H1 (cell line): ENCODE data around the gene SPINT1. TPM values are rescaled to one million over a fixed set of nuclear protein-coding genes. Genes with fewer than 3 reads are reported as not detected.

ENCODE experiments used
- CTCF ChIA-PET: fragments of 300-600 bp; sonication (Branson Sonifier 250); formaldehyde crosslinking; loops from one replicate; lab custom pipeline; 2021; ENCODE audit not compliant: partially characterized antibody; lab: Charles Lee
- POLR2A ChIA-PET: fragments of 300-600 bp; sonication (Branson Sonifier 250); formaldehyde crosslinking; loops from one replicate; lab custom pipeline; 2021; ENCODE audit warnings: inconsistent platforms; ENCODE audit not compliant: partially characterized antibody; lab: Charles Lee
- DNase-seq, 2 experiments: peaks; one replicate each; pipeline versions ENCODE4 v3.0.0 to v3.0.0-alpha.2; 2010 to 2022; ENCODE audit warnings: low spot score in 2 of 2, low read depth in 1 of 2, mixed read lengths in 1 of 2
- FAIRE-seq: peaks from 2 replicates; lab custom pipeline; 2011; peaks lifted over from hg19 to GRCh38; lab: Jason Lieb, UNC
- H2AFZ ChIP-seq: 2 replicates; pipeline ENCODE4 v1.8.1; 2012; ENCODE audit warnings: low read length, inconsistent platforms
- H2AK5ac ChIP-seq: 2 replicates; pipeline ENCODE4 v1.6.1; 2013; ENCODE audit warnings: low read depth, low read length
- H2BK120ac ChIP-seq: replicated peaks from 2 replicates; pipeline ENCODE3; 2013; ENCODE audit warnings: low read depth, low read length, inconsistent platforms
- H2BK12ac ChIP-seq: 2 replicates; pipeline ENCODE4 v1.6.1; 2013; ENCODE audit warnings: low read depth, low read length
- H2BK15ac ChIP-seq: 2 replicates; pipeline ENCODE4 v1.6.1; 2013; ENCODE audit warnings: low read length
- H2BK20ac ChIP-seq: 2 replicates; pipeline ENCODE4 v1.6.1; 2013; ENCODE audit warnings: low read length
- H2BK5ac ChIP-seq: 2 replicates; pipeline ENCODE4 v1.6.1; 2013; ENCODE audit warnings: low read depth, low read length
- H3K14ac ChIP-seq: 2 replicates; pipeline ENCODE4 v1.6.1; 2013; ENCODE audit warnings: inconsistent platforms; ENCODE audit not compliant: insufficient read length
- H3K18ac ChIP-seq: 2 replicates; pipeline ENCODE4 v1.6.1; 2013; ENCODE audit warnings: low read length; ENCODE audit errors: extremely low read depth
- H3K23ac ChIP-seq: 2 replicates; pipeline ENCODE4 v1.6.1; 2013; ENCODE audit warnings: inconsistent platforms; ENCODE audit not compliant: insufficient read length
- H3K23me2 ChIP-seq: 2 replicates; pipeline ENCODE4 v1.6.1; 2013; ENCODE audit warnings: low read depth, low read length
- H3K27ac ChIP-seq: 2 replicates; pipeline ENCODE4 v1.6.1; 2011; ENCODE audit warnings: low read depth, low read length, inconsistent platforms
- H3K27me3 ChIP-seq, 4 experiments: replicated peaks in 1 of 4; 1 replicate in 1 of 4; 2 replicates in 3 of 4; pipeline versions ENCODE4 v1.6.1 to v1.8.1; 2011 to 2013; ENCODE audit warnings: low read length in 3 of 4, mild to moderate bottlenecking in 3 of 4, inconsistent platforms in 2 of 4, mixed read lengths in 2 of 4, moderate library complexity in 1 of 4; ENCODE audit not compliant: control insufficient read depth in 3 of 4, insufficient read depth in 3 of 4; ENCODE audit errors: extremely low read depth in 1 of 4
- H3K36me3 ChIP-seq, 4 experiments: 2 replicates each; pipeline versions ENCODE4 v1.6.1 to v1.8.1; 2011 to 2013; ENCODE audit warnings: mild to moderate bottlenecking in 4 of 4, low read length in 3 of 4, moderate library complexity in 2 of 4, control low read depth in 1 of 4, inconsistent platforms in 1 of 4; ENCODE audit not compliant: insufficient read depth in 4 of 4, control insufficient read depth in 2 of 4
- H3K4ac ChIP-seq: replicated peaks from 2 replicates; pipeline ENCODE3; 2013; ENCODE audit warnings: low read length, low read depth, mixed read lengths, inconsistent platforms; ENCODE audit not compliant: insufficient read length
- H3K4me1 ChIP-seq, 4 experiments: replicated peaks in 1 of 4; 1 replicate in 1 of 4; 2 replicates in 3 of 4; pipeline versions ENCODE4 v1.6.1 to v1.8.1; 2011 to 2013; ENCODE audit warnings: low read length in 3 of 4, inconsistent platforms in 2 of 4, mixed read lengths in 1 of 4; ENCODE audit not compliant: insufficient read depth in 4 of 4, control insufficient read depth in 3 of 4
- H3K4me2 ChIP-seq, 2 experiments: 2 replicates each; pipeline versions ENCODE4 v1.6.1 to v1.8.1; 2011 to 2013; ENCODE audit warnings: low read depth in 2 of 2, low read length in 2 of 2, control low read depth in 1 of 2, inconsistent platforms in 1 of 2, mild to moderate bottlenecking in 1 of 2; ENCODE audit not compliant: insufficient read depth in 1 of 2
- H3K4me3 ChIP-seq, 4 experiments: fragments of 200-600, 300-600 bp in 1 of 4; sonication (generic), shearing (Covaris generic), sonication (Bioruptor Twin) in 1 of 4; 2 replicates each; pipeline versions ENCODE4 v1.5.1 to v1.8.1; 2011 to 2016; ENCODE audit warnings: low read length in 4 of 4, low read depth in 3 of 4, control low read depth in 2 of 4, inconsistent platforms in 2 of 4, mild to moderate bottlenecking in 2 of 4, mixed read lengths in 1 of 4, moderate library complexity in 1 of 4; ENCODE audit not compliant: insufficient read depth in 2 of 4; ENCODE audit errors: extremely low read depth in 1 of 4
- H3K56ac ChIP-seq: replicated peaks from 2 replicates; pipeline ENCODE3; 2013; ENCODE audit warnings: low read depth, mild to moderate bottlenecking, mixed read lengths, low read length, inconsistent platforms; ENCODE audit not compliant: insufficient read length
- H3K79me1 ChIP-seq: 2 replicates; pipeline ENCODE4 v1.6.1; 2013; ENCODE audit warnings: low read depth, low read length, control low read depth
- H3K79me2 ChIP-seq, 2 experiments: 2 replicates each; pipeline versions ENCODE4 v1.6.1 to v1.8.1; 2012 to 2013; ENCODE audit warnings: low read length in 2 of 2, mild to moderate bottlenecking in 2 of 2, inconsistent platforms in 1 of 2; ENCODE audit not compliant: insufficient read depth in 2 of 2, control insufficient read depth in 1 of 2
- H3K9ac ChIP-seq, 4 experiments: replicated peaks in 1 of 4; 1 replicate in 1 of 4; 2 replicates in 3 of 4; pipeline versions ENCODE4 v1.6.1 to v1.8.1; 2011 to 2013; ENCODE audit warnings: low read depth in 3 of 4, low read length in 3 of 4, control low read depth in 2 of 4, mild to moderate bottlenecking in 2 of 4, moderate library complexity in 2 of 4, inconsistent platforms in 1 of 4; ENCODE audit errors: extremely low read depth in 1 of 4
- H3K9me3 ChIP-seq, 2 experiments: 2 replicates each; pipeline versions ENCODE4 v1.6.1 to v1.8.1; 2012 to 2013; ENCODE audit warnings: mild to moderate bottlenecking in 2 of 2, moderate library complexity in 2 of 2, control low read depth in 1 of 2, inconsistent platforms in 1 of 2, low read depth in 1 of 2, low read length in 1 of 2, mixed read lengths in 1 of 2; ENCODE audit not compliant: insufficient read depth in 2 of 2
- H4K20me1 ChIP-seq, 2 experiments: replicated peaks in 1 of 2; 2 replicates each; pipeline versions ENCODE3 to v1.8.1; 2011 to 2013; ENCODE audit warnings: inconsistent platforms in 2 of 2, low read length in 2 of 2, mild to moderate bottlenecking in 1 of 2; ENCODE audit not compliant: insufficient read depth in 2 of 2, control insufficient read depth in 1 of 2
- H4K5ac ChIP-seq: 2 replicates; pipeline ENCODE4 v1.6.1; 2013; ENCODE audit warnings: low read length, low read depth, mixed read lengths, inconsistent platforms; ENCODE audit not compliant: insufficient read length
- H4K8ac ChIP-seq: 2 replicates; pipeline ENCODE4 v1.8.0; 2013; ENCODE audit warnings: mild to moderate bottlenecking, moderate library complexity, low read length, inconsistent platforms; ENCODE audit not compliant: insufficient read depth; ENCODE audit errors: extremely low read depth
- H4K91ac ChIP-seq: replicated peaks from 2 replicates; pipeline ENCODE3; 2013; ENCODE audit warnings: low read length, mixed read lengths, inconsistent platforms; ENCODE audit not compliant: insufficient read length
- HDAC2 ChIP-seq, 2 experiments: fragments of 300-600 bp in 1 of 2; sonication (generic) in 1 of 2; IDR thresholded peaks; 2 replicates each; pipeline ENCODE4 v1.6.1; 2011 to 2012; ENCODE audit warnings: low read depth in 2 of 2, low read length in 2 of 2, mild to moderate bottlenecking in 2 of 2, moderate library complexity in 2 of 2, borderline replicate concordance in 1 of 2, inconsistent platforms in 1 of 2
- SRF ChIP-seq: IDR thresholded peaks from 2 replicates; pipeline ENCODE4 v1.6.1; 2011; ENCODE audit warnings: mild to moderate bottlenecking, low read depth, low read length, moderate library complexity
- TCF12 ChIP-seq: IDR thresholded peaks from 2 replicates; pipeline ENCODE4 v1.6.1; 2011; ENCODE audit warnings: low read depth, mild to moderate bottlenecking, low read length
- WGBS, 2 experiments: shearing (Covaris generic) in 1 of 2; methylation state at CpG; one replicate each; pipeline versions ENCODE4 v1.1.6 to v1.1.7; 2013 to 2015; ENCODE audit warnings: low lambda C conversion rate in 2 of 2, mixed read lengths in 2 of 2, inconsistent platforms in 1 of 2, low coverage in 1 of 2, missing lambda C conversion rate in 1 of 2; ENCODE audit not compliant: insufficient replicate concordance in 2 of 2, insufficient coverage in 1 of 2, insufficient read length in 1 of 2; ENCODE audit errors: extremely low coverage in 1 of 2, missing lambda C conversion rate in 1 of 2; 5-methylcytosine and 5-hydroxymethylcytosine counted together
- polyA plus RNA-seq, 7 experiments: library from polyadenylated mRNA; depleted of rRNA in 3 of 7; stranded (reverse) in 5 of 7; unstranded in 2 of 7; fragments of >200 nt in 5 of 7; fragments of 200-250 nt in 2 of 7; gene quantifications; 1 replicate in 5 of 7; 2 replicates in 1 of 7; 4 replicates in 1 of 7; pipeline versions ENCODE4 v1.2.1 to v1.2.3, GENCODE V29; 2011 to 2013; ENCODE audit warnings: missing spikeins in 2 of 7, mixed read lengths in 2 of 7
- total RNA-seq: library from RNA; stranded (reverse); fragmentation: NEBNext Ultra II Directional; extraction: Animal tissue kit (Norgen Biotek cat#: 25700); gene quantifications from 2 replicates; pipeline ENCODE4 v1.2.1, GENCODE V29; 2021

SPINT1 gene
- total and polyA plus RNA-seq, 2 of the 8 experiments (the other 6 are each of a cell fraction or from before 2014, with no cell fraction given), result 117 to 155 TPM

GRCh38 chr15:40879609-40880008, 35.8 kb downstream of the SPINT1 start:
- 92% methylated on average over 6 of the region's 6 CpGs; no CpG with 5 or more reads in 1 of the 2 experiments for WGBS, 2 experiments
- TF ChIP-seq HDAC2 (IDR thresholded peaks at IDR 0.05; ENCODE audit: borderline replicate concordance in 1 of 2, low read depth in 2 of 2, low read length in 2 of 2), result no peak
- TF ChIP-seq TCF12, result no peak
- no peak for TF ChIP-seq SRF

More at GRCh38 chr15:40879609-40880008, 35.8 kb downstream of the SPINT1 start:
- no peak overlapping the region for H3K4me3 ChIP-seq
- H4K8ac ChIP-seq, result no peak overlapping the region
- no peak for DNase-seq
- ChIA-PET CTCF (interaction anchor here (0.6 to 10.9 kb wide), 3 partner anchors 15 to 540 kb away, joined by 3 to 63 read pairs (median 3); partner anchors contain the start of gene VPS18), POLR2A (interaction anchor here (0.8 kb wide), 1 partner anchor 22 kb away, joined by 3 read pairs; no protein-coding TSS in a partner anchor)
- no peak overlapping the region for H2BK12ac ChIP-seq
- no peak overlapping the region for H2AK5ac ChIP-seq
- no peaks in the 10 kb centered on the region for H3K36me3 ChIP-seq
- H3K23me2 ChIP-seq, result no peaks in the 10 kb centered on the region
- no peak overlapping the region for H2BK20ac ChIP-seq
- H2BK15ac ChIP-seq, result no peak overlapping the region
- H3K4me1 ChIP-seq, result no peaks in the 10 kb centered on the region; a peak in 1 of 7 replicates
- H3K27me3 ChIP-seq, result 0 out of 7 replicates have a peak, but pooled peaks cover 0 to 1% (median 0%) of the 10 kb centered on the region in 4 experiments
- no peak overlapping the region for H2AFZ ChIP-seq
- no peaks in the 10 kb centered on the region for H3K79me1 ChIP-seq
- H3K56ac ChIP-seq, result no peak overlapping the region
- H4K91ac ChIP-seq, result no peak overlapping the region
- H2BK120ac ChIP-seq, result no peak overlapping the region
- no peak overlapping the region for H3K4me2 ChIP-seq
- H3K9ac ChIP-seq, result no peak overlapping the region
- no peak for FAIRE-seq
- no peak overlapping the region for H4K5ac ChIP-seq
- H3K9me3 ChIP-seq, result no peaks in the 10 kb centered on the region
- H3K18ac ChIP-seq, result no peak overlapping the region
- no peak overlapping the region for H2BK5ac ChIP-seq
- H3K79me2 ChIP-seq, result no peaks in the 10 kb centered on the region
- no peak overlapping the region for H3K14ac ChIP-seq
- H4K20me1 ChIP-seq, result no peaks in the 10 kb centered on the region
- H3K4ac ChIP-seq, result no peak overlapping the region
- H3K23ac ChIP-seq, result no peak overlapping the region
- H3K27ac ChIP-seq, result no peak overlapping the region
